K562 (cell line): ENCODE measurements around the gene CTPS1. TPM values are rescaled to one million over a fixed set of nuclear protein-coding genes. Genes with fewer than 3 reads are reported as not detected.

Experiments used
- CBFA2T2 ChIP-seq: fragments of 450-650 bp; conservative IDR thresholded peaks from 2 replicates; pipeline ENCODE4 v1.6.1; 2017; ENCODE audit warnings: mild to moderate bottlenecking
- CCNT2 ChIP-seq: IDR thresholded peaks from 2 replicates; pipeline ENCODE4 v1.6.1; 2011; ENCODE audit warnings: borderline replicate concordance, low read depth, mild to moderate bottlenecking, moderate library complexity, mixed read lengths, low read length; ENCODE audit not compliant: insufficient read length; ENCODE audit errors: extremely low read depth
- MAZ ChIP-seq, 2 experiments: fragments of 450-650 bp in 1 of 2; sonication (generic) in 1 of 2; formaldehyde crosslinking; IDR thresholded peaks in 1 of 2; conservative IDR thresholded peaks in 1 of 2; 2 replicates each; pipeline versions ENCODE4 v1.4.0 to v1.5.0; 2020; ENCODE audit warnings: mild to moderate bottlenecking in 1 of 2, missing genetic modification reagents in 1 of 2
- MCM7 ChIP-seq, 2 experiments: fragments of 450-650 bp; IDR thresholded peaks; 2 replicates each; pipeline ENCODE4 v1.6.1; 2016 to 2018
- ZNF121 ChIP-seq: sonication (generic); formaldehyde crosslinking; conservative IDR thresholded peaks from 2 replicates; pipeline ENCODE4 v1.8.0; 2022; ENCODE audit warnings: missing genetic modification reagents
- polyA plus RNA-seq, 8 experiments: library from polyadenylated mRNA; depleted of rRNA in 4 of 8; stranded (reverse) in 5 of 8; unstranded in 3 of 8; fragments of >200 nt; fragmentation: Nextera tagmentation in 2 of 8; fragmentation: Illumina TruSeq in 1 of 8; extraction: Ambion mirVana in 2 of 8; extraction: Trizol in 1 of 8; gene quantifications; 2 replicates each; pipeline versions ENCODE4 v1.2.1 to v1.2.3, GENCODE V29; 2011 to 2014; ENCODE audit warnings: inconsistent platforms in 1 of 8, missing spikeins in 1 of 8
- total RNA-seq, 7 experiments: library from RNA; depleted of rRNA in 6 of 7; stranded (reverse); fragments of >200 nt in 6 of 7; fragmentation: Illumina TruSeq in 2 of 7; extraction: Trizol in 2 of 7; gene quantifications; 2 replicates each; pipeline versions ENCODE4 v1.2.1 to v1.2.3, GENCODE V29; 2011 to 2021; ENCODE audit warnings: low replicate concordance in 1 of 7
- TF ChIP-seq, protein P1 (sequence below): fragments of 250-450 bp; sonication (Bioruptor Pico); IDR thresholded peaks from 2 replicates; pipeline ENCODE4 v1.4.0; 2020; ENCODE audit warnings: mild to moderate bottlenecking, moderate library complexity, borderline replicate concordance
- TF ChIP-seq, protein P2 (sequence below): fragments of 450-650 bp; IDR thresholded peaks from 2 replicates; pipeline ENCODE4 v1.7.1; 2018; ENCODE audit warnings: mild to moderate bottlenecking, low read depth; ENCODE audit not compliant: partially characterized antibody
- TF ChIP-seq, protein P3 (sequence below): fragments of 450-650 bp; IDR thresholded peaks from 2 replicates; pipeline ENCODE4 v1.6.1; 2014; ENCODE audit warnings: low read depth, mild to moderate bottlenecking, moderate library complexity, borderline replicate concordance

The CTPS1 gene
- total and polyA plus RNA-seq, 9 of the 15 experiments (the other 6 are each of a cell fraction or from before 2014, with no cell fraction given), result 44.4 to 164 (median 87.7) TPM

DNA sequence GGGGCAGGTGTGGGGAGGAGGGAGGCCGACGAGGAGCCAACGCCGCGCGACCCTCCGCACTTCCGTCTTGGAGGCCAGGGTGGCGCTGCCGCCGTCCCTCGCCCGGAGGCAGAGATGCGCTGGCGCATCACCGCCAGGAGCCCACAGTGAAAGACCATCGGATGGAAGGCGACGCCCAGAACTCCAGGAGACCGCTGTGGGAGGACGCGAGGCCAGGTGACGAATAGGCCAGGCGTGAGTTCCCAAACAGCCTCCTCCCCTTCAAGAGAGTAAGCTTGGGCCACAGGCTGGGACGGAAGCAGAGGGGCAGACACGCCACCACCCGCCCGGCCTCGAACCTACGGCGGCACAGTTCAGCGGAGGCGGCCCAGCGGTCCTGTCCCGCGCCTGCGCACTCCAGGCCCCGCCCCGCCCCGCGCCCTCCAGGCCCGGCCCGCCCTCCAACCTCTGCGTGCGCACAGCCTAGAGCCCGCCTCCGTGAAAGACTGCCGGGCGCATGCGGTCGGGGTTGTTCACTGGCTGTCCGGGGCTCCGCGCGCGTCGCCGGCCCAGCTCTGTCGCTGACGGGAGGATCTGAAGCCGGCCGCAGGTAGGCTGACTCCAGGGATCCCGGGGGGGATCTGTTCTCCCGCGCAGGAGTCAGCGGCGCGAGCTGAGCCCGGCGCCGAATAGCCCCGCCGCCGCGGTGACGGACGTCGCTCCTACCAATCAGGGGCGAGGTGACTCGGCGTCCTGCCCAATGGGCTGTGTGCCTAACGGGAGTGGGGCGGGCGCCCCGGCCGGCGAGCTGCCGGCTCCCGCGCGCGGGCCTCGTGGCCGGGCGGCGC lies at the start of gene CTPS1 (continued):
- TF ChIP-seq, protein P1, sequence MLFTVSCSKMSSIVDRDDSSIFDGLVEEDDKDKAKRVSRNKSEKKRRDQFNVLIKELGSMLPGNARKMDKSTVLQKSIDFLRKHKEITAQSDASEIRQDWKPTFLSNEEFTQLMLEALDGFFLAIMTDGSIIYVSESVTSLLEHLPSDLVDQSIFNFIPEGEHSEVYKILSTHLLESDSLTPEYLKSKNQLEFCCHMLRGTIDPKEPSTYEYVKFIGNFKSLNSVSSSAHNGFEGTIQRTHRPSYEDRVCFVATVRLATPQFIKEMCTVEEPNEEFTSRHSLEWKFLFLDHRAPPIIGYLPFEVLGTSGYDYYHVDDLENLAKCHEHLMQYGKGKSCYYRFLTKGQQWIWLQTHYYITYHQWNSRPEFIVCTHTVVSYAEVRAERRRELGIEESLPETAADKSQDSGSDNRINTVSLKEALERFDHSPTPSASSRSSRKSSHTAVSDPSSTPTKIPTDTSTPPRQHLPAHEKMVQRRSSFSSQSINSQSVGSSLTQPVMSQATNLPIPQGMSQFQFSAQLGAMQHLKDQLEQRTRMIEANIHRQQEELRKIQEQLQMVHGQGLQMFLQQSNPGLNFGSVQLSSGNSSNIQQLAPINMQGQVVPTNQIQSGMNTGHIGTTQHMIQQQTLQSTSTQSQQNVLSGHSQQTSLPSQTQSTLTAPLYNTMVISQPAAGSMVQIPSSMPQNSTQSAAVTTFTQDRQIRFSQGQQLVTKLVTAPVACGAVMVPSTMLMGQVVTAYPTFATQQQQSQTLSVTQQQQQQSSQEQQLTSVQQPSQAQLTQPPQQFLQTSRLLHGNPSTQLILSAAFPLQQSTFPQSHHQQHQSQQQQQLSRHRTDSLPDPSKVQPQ (CRISPR knock-in tag), result no peak
- TF ChIP-seq, protein P2, sequence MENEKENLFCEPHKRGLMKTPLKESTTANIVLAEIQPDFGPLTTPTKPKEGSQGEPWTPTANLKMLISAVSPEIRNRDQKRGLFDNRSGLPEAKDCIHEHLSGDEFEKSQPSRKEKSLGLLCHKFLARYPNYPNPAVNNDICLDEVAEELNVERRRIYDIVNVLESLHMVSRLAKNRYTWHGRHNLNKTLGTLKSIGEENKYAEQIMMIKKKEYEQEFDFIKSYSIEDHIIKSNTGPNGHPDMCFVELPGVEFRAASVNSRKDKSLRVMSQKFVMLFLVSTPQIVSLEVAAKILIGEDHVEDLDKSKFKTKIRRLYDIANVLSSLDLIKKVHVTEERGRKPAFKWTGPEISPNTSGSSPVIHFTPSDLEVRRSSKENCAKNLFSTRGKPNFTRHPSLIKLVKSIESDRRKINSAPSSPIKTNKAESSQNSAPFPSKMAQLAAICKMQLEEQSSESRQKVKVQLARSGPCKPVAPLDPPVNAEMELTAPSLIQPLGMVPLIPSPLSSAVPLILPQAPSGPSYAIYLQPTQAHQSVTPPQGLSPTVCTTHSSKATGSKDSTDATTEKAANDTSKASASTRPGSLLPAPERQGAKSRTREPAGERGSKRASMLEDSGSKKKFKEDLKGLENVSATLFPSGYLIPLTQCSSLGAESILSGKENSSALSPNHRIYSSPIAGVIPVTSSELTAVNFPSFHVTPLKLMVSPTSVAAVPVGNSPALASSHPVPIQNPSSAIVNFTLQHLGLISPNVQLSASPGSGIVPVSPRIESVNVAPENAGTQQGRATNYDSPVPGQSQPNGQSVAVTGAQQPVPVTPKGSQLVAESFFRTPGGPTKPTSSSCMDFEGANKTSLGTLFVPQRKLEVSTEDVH, result peak; percentile 73
- TF ChIP-seq CBFA2T2 (no peak), MCM7 (IDR thresholded peaks at IDR 0.05) (no peak), MAZ (CRISPR knock-in tag; conservative IDR thresholded peaks at IDR 0.05 in 1 of 2, IDR thresholded peaks at IDR 0.05 in 1 of 2) (peak; percentile 52 to 64; a peak in 3 of 4 replicates), CCNT2 (no peak), ZNF121 (CRISPR knock-in tag) (no peak)
- TF ChIP-seq, protein P3, sequence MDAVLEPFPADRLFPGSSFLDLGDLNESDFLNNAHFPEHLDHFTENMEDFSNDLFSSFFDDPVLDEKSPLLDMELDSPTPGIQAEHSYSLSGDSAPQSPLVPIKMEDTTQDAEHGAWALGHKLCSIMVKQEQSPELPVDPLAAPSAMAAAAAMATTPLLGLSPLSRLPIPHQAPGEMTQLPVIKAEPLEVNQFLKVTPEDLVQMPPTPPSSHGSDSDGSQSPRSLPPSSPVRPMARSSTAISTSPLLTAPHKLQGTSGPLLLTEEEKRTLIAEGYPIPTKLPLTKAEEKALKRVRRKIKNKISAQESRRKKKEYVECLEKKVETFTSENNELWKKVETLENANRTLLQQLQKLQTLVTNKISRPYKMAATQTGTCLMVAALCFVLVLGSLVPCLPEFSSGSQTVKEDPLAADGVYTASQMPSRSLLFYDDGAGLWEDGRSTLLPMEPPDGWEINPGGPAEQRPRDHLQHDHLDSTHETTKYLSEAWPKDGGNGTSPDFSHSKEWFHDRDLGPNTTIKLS, result peak; percentile 70; the same call in 1 of the 2 replicates
